ENCODE results near the gene MACO1.

GRCh38 chr1:25425098-25426085 lies 5.3 kb upstream of the MACO1 start:
- no peak for TF ChIP-seq CSDC2 (CRISPR knock-in tag; IDR thresholded peaks at IDR 0.05)
- no peak for TF ChIP-seq PPARA (CRISPR knock-in tag; IDR thresholded peaks at IDR 0.05; ENCODE audit: borderline replicate concordance)
- no peak for TF ChIP-seq ZFP3 (CRISPR knock-in tag; IDR thresholded peaks at IDR 0.05)
- no peak for TF ChIP-seq ZC3H10 (CRISPR knock-in tag; IDR thresholded peaks at IDR 0.05)
- TF ChIP-seq ZNF70 (CRISPR knock-in tag; IDR thresholded peaks at IDR 0.05): no peak
- no peak for TF ChIP-seq TOX (CRISPR knock-in tag; IDR thresholded peaks at IDR 0.05; ENCODE audit: borderline replicate concordance)
- TF ChIP-seq PATZ1 (CRISPR knock-in tag; IDR thresholded peaks at IDR 0.05; ENCODE audit: borderline replicate concordance): no peak
- no peak for TF ChIP-seq ZNF8 (CRISPR knock-in tag; IDR thresholded peaks at IDR 0.05)
- TF ChIP-seq ZNF565 (CRISPR knock-in tag; conservative IDR thresholded peaks at IDR 0.05; ENCODE audit: low read depth): no peak
- TF ChIP-seq, protein P1, sequence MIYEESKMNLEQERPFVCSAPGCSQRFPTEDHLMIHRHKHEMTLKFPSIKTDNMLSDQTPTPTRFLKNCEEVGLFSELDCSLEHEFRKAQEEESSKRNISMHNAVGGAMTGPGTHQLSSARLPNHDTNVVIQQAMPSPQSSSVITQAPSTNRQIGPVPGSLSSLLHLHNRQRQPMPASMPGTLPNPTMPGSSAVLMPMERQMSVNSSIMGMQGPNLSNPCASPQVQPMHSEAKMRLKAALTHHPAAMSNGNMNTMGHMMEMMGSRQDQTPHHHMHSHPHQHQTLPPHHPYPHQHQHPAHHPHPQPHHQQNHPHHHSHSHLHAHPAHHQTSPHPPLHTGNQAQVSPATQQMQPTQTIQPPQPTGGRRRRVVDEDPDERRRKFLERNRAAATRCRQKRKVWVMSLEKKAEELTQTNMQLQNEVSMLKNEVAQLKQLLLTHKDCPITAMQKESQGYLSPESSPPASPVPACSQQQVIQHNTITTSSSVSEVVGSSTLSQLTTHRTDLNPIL (CRISPR knock-in tag; IDR thresholded peaks at IDR 0.05; ENCODE audit: low read depth): no peak

Data from SK-N-SH treated with all-trans-retinoic acid at 6 μM for 48 hours (cell line).